ENCODE data around the gene PANX2. TPM values are rescaled to one million over a fixed set of nuclear protein-coding genes. Genes with fewer than 3 reads are reported as not detected.
"Not testable (repeated sequence)": the region's sequence is repeated elsewhere in the genome, so short reads cannot be mapped to it uniquely, and the experiment has no call there.

PANX2 gene
- total RNA-seq, 1 donor = under 0.01 TPM

GRCh38 chr22:50136581-50137015 lies 33.9 kb upstream of the PANX2 start:
- Histone ChIP-seq H3K79me2 (ENCODE audit: insufficient read depth, low read length) (no peaks in the 10 kb centered on the region), H3K9me3 (ENCODE audit: low read depth, low read length) (no peaks in the 10 kb centered on the region), H2AFZ (ENCODE audit: low read length) (no peak overlapping the region), H3K36me3 (ENCODE audit: insufficient read depth, low read length) (no peaks in the 10 kb centered on the region), H4K20me1 (ENCODE audit: insufficient read depth, low read length) (no peaks in the 10 kb centered on the region), H3K27me3 (ENCODE audit: insufficient read depth, low read length) (peaks cover 27% of the 10 kb centered on the region), H3K4me3 (ENCODE audit: insufficient read depth, low read length) (no peak overlapping the region), H3K4me1 (ENCODE audit: insufficient read depth, low read length) (no peaks in the 10 kb centered on the region), H3K4me2 (ENCODE audit: insufficient read depth, low read length) (no peak overlapping the region), H3K27ac (ENCODE audit: low read depth, low read length) (no peak overlapping the region)
- no peak for TF ChIP-seq CTCF (IDR thresholded peaks at IDR 0.05; ENCODE audit: extremely low read depth, low read depth, low read length)
- peak; percentile 19 for DNase-seq (ENCODE audit: insufficient read length, low spot score, missing footprints)

DNA sequence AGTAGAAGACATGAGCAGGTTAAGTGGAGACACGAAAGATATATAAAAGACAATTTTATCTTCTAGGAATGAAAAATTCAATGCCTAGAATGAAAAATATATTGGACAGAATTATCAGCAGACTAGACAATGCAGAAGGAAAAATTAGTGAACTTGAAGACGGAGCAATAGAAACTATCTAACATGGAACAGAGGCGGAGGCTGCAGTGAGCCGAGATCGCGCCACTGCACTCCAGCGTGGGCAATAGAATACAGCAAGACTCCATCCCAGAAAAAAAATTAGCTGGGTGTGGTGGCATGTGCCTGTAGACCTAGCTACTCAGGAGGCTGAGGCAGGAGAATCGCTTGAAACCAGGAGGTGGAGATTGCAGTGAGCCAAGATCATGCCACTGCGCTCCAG lies 33.3 kb upstream of the PANX2 start:
- H3K4me3 ChIP-seq (ENCODE audit: insufficient read depth, low read length); H3K4me1 ChIP-seq (ENCODE audit: insufficient read depth, low read length); H4K20me1 ChIP-seq (ENCODE audit: insufficient read depth, low read length); H3K4me2 ChIP-seq (ENCODE audit: insufficient read depth, low read length); H3K27ac ChIP-seq (ENCODE audit: low read depth, low read length); H3K79me2 ChIP-seq (ENCODE audit: insufficient read depth, low read length); H3K36me3 ChIP-seq (ENCODE audit: insufficient read depth, low read length); H3K9me3 ChIP-seq (ENCODE audit: low read depth, low read length); H2AFZ ChIP-seq (ENCODE audit: low read length); DNase-seq (ENCODE audit: insufficient read length, low spot score, missing footprints): not testable (repeated sequence)
- H3K27me3 ChIP-seq (ENCODE audit: insufficient read depth, low read length) = peaks cover 32% of the 10 kb centered on the region

- Histone ChIP-seq H3K9me3 (ENCODE audit: low read depth, low read length) (no peaks in the 10 kb centered on the region), H3K36me3 (ENCODE audit: insufficient read depth, low read length) (no peaks in the 10 kb centered on the region), H3K79me2 (ENCODE audit: insufficient read depth, low read length) (no peaks in the 10 kb centered on the region), H3K4me2 (ENCODE audit: insufficient read depth, low read length) (no peak overlapping the region), H4K20me1 (ENCODE audit: insufficient read depth, low read length) (no peaks in the 10 kb centered on the region), H3K27ac (ENCODE audit: low read depth, low read length) (no peak overlapping the region), H2AFZ (ENCODE audit: low read length) (no peak overlapping the region), H3K4me1 (ENCODE audit: insufficient read depth, low read length) (no peaks in the 10 kb centered on the region), H3K27me3 (ENCODE audit: insufficient read depth, low read length) (peaks cover 33% of the 10 kb centered on the region), H3K4me3 (ENCODE audit: insufficient read depth, low read length) (no peak overlapping the region)
- no peak for DNase-seq (ENCODE audit: insufficient read length, low spot score, missing footprints)
- TF ChIP-seq CTCF (IDR thresholded peaks at IDR 0.05; ENCODE audit: extremely low read depth, low read depth, low read length) = no peak
Observed at GRCh38 chr22:50138041-50138440, 32.5 kb upstream of the PANX2 start.

DNA sequence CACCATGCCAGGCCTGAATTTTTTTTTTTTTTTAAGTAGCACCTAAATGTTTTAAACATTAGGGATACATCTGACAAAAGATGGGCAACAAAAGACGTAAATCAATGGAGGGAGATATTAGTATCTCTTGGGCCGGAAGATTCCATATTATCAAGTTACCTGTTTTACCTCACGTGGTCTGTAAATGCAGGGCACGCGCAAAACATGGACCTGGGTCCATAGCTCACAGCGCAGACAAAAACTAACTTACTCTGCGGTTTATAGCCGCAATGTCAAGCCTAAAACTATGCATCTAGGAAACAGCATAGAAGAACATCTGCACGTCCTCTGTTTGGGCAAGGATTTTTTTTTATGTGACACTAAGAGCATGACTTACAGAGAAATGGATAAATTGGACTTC lies 31.5 kb upstream of the PANX2 start:
- H3K27me3 ChIP-seq (ENCODE audit: insufficient read depth, low read length) = peaks cover 37% of the 10 kb centered on the region
- no peak for TF ChIP-seq CTCF (IDR thresholded peaks at IDR 0.05; ENCODE audit: extremely low read depth, low read depth, low read length)
- H3K36me3 ChIP-seq (ENCODE audit: insufficient read depth, low read length) = no peaks in the 10 kb centered on the region
- H4K20me1 ChIP-seq (ENCODE audit: insufficient read depth, low read length) = no peaks in the 10 kb centered on the region
- H3K9me3 ChIP-seq (ENCODE audit: low read depth, low read length) = no peaks in the 10 kb centered on the region
- H3K4me3 ChIP-seq (ENCODE audit: insufficient read depth, low read length) = no peak overlapping the region
- no peaks in the 10 kb centered on the region for H3K4me1 ChIP-seq (ENCODE audit: insufficient read depth, low read length)
- no peak overlapping the region for H3K4me2 ChIP-seq (ENCODE audit: insufficient read depth, low read length)
- H3K27ac ChIP-seq (ENCODE audit: low read depth, low read length) = no peak overlapping the region
- no peaks in the 10 kb centered on the region for H3K79me2 ChIP-seq (ENCODE audit: insufficient read depth, low read length)
- peak; percentile 27 for DNase-seq (ENCODE audit: insufficient read length, low spot score, missing footprints)
- H2AFZ ChIP-seq (ENCODE audit: low read length) = no peak overlapping the region
